Activated T-cell treated with anti-CD3 and anti-CD28 coated beads for 1 hour (primary cell): ENCODE results near the gene TMIE.

ENCODE experiments used
- DNase-seq: peaks from one replicate; pipeline ENCODE4 v3.0.0-alpha.2; 2020; ENCODE audit warnings: low read depth

Gene TMIE

DNA sequence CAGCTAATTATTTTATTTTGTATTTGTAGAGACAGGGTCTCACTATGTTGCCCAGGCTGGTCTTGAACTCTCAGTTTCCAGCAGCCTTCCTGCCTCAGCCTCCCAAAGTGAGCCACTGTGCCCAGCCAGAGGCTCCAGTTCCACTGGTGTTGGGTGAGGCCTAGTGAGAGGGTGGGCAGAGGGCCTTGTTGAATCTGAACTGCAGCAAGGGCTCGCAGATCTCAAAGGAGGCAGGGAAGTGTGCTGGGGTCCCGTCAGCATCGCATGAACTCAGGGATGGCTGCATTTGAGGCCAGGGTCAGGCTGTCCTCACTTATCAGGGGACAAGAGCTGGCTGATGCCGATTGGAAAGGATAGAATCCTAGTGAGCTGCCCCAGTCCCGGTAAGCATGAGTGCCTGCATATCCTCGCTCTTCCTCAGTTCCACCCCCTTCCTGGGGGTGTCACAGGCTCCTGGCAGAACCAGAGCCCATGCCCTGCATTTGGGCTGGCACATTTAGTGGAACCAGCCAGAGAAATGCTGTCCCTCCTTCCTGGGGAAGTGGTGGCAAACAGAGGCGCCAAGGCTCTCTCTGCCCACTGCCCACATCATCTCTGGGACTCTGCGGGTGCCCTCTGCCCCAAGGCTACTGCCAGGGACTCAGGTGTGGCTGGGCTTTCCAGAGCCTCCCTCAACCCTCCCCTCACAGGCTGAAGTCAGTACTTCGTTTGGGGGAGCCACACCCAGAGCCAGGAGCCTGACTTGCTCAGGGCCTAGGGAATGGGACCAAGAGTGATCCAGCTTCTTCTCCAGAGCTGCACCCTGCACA is 31.8 kb upstream of the TMIE start:
- DNase-seq: no peak

DNA sequence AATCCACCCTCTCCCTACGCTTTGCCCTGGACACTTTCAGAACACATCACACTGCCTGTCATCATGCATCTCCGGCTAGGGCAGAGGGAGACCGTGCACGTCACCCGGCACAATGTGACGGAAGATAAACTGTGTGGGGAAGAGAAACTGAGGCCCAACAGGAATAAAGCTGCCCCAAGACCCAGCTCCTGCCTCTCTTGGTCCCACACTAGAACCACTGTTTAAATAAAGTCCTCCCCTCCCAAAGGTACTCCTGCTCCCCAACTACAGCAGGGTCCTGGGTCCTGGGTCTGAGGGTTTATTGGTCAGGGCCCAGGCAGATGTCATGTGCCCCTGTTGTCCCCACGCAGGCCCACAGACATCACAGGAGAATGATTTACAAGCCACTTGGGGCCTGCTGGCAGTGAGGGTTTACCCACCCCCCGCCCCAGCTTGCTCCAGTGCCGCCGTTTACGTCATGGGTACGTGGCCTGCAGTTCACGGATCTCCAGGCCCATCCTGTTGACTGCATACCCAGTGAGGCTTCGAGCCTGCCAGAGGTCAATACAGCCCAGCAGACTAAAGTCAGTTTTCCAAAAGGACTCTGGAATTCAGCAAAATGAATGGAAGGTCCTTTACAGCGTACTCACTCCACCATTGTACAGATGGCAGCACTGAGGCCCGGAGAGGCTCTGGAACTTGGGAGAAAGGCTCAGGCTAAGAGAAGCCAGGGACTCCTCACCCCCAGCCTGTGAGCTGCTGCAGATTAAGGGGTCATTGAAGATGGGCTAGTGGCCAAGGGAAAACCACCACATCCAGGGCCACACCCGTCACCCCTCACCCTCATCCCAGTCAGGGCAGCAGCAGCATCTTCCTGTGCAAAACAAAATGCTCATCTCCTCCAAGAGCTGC is 30.9 kb upstream of the TMIE start:
- DNase-seq: no peak

DNA sequence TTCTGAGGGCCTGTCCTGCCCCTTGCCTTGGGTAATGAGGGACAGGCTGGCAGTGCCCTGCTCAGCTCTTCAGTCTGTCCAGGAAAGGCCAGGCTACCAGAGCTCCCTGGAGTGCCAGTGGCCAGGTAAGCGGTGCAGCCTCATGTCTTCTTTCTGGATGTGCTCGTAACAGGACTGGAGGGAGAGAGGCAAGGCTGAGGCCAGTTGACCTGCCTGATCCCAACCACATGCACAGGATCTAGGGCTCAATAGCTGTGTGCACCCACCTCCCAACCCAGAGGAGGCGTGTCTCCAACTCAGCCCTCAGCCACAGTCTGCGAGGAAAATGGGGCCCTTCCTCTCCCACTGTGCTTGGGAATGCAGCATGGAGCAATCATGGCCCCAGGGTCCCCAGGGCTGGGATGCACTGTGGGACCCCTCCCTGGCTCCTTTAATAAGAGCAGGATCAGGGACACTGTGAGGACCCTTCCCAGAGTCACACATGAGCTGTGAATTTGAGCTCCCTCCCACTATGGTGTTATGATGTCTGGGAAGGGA is 30.2 kb upstream of the TMIE start:
- no peak for DNase-seq

DNA sequence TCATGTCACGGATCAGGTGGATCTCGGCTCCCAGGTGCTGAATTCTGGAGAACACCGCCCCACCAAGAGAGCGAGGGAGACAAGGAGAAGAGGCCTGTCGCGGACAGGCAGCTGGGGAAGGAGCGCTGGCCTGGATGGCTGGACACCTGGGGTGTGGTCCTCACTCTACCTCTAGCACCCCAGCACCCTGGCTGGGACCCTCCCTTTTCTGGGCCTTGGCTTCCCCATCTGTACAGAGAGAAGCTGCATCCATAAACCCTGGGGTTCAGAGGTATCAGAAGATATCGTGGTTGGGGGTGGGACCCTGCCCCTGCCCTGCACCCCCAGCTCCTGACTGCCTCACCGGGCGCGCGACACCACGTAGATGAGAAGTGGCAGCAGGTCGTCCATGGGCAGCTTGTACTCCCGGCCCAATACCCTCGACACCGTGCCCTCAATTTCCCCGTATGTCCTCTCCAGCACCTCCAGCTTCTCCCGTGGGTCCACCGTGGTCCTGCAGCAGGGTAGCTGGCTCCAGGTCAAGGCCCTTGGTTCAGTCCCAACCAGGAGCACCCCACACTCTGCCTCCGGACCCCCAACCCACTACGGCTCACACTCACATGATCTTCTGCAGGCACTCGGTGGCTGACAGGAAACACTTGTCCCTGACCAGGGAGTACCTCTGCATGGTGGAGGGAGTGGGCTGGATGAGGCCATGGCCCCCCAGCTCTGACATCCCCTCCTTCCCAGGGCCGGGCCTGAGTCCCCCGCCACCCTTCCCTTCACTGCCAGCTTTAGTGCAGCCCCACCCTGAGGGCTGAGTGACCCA is 29.4 kb upstream of the TMIE start:
- DNase-seq: no peak

GRCh38 chr3:46672349-46672695 is 28.9 kb upstream of the TMIE start:
- DNase-seq: no peak

DNA sequence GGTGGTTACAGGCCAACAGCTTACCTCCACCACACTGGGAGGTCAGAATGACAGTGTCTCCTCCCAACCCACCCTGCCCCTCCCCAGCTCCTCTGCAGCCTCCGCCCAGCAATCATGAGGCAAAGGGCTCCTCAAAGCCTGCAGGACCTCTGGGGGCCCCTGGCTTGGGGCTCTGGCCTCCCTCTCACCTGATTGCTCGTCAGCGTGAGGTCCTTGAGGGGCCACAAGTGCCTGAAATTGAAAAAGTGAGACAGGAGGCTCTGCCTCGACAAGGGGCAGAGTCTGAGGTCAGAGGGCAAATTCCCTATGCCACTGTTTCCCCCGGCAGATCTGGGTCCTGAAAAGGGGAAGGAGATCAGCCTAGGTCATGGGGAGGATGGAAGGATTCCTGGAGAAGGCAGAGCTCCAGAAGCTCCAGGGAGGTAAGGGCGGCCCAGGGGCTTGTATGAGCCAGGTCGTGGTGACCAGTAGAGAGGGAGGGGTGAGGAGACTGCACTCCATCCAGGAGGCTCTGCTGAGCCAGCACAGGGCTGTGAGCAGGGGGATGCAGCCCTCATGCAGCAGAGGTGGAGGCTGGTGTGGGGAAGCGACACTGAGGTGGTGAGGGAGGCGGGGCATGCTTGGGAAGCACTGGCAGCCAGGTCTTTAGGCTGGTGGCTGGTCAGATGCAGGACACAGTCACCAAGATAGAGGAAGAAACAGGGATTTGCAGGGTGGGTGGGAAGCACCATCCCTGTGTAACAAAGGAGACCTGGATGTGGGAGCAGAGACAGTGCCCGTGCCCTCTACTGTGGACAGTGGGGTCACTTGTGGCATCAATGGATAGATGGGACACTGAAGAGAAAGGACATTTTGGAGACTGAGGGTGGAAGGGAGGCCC is 27.8 kb upstream of the TMIE start:
- DNase-seq: no peak

DNA sequence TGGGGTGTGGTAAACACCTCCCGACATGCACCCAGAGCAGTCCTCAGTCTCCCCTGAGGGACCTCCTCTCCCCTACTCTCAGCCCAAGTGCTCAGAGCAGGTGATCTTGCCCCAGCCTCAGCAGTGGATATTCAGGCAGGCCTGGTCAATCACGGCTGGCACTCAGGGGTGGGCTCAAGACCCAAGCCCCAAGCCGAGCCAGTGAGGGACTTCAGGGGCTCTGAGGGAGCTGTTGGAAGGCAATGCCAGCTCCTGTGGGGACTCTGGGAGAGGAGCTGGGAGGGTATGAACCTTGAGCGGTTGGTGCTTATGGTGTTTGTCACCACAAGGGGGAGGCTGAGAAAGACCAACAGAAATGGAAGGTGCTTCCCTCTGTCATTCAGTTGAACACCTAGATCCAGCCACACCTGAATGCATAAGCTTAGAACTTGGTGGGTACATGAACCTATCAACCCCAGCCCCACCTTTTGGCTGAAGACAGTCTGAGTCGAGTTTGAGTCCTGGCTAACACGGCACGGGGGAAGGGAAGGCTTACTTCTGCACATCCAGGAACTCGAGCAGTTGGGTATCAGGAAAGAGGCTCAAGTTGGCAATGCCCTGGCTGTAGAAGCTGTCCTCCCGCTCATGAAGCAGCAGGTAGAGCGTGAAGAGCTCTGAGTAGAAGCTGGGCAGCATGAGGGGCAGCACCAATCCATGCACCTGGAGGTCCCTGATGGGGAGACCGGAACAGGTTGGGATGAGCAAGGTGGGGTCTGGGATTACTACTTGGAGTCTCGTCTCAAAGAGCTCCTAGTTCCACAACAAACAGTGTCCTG is 27.0 kb upstream of the TMIE start:
- no peak for DNase-seq

DNA sequence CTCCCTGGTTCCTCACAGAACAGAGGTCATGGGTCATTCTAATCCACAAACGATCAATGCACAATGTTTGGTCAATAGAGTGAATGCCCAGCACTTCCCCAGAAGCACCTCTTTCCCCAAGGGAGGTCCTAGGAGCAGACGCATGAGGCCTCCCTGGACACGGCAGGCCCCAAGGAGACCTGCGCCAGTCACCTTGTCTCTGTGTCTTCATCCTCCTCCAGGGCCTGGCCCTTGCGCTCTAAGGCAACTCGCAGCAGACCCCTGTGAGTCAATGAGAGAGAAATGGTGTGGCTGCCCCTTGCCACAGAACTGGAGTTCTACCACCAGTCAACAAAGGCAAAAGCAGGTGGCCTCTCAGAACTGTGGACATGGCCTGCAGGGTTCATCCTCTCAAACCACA is 25.8 kb upstream of the TMIE start:
- DNase-seq: no peak

- DNase-seq: no peak
Measured at GRCh38 chr3:46675843-46676567, 25.2 kb upstream of the TMIE start.

DNA sequence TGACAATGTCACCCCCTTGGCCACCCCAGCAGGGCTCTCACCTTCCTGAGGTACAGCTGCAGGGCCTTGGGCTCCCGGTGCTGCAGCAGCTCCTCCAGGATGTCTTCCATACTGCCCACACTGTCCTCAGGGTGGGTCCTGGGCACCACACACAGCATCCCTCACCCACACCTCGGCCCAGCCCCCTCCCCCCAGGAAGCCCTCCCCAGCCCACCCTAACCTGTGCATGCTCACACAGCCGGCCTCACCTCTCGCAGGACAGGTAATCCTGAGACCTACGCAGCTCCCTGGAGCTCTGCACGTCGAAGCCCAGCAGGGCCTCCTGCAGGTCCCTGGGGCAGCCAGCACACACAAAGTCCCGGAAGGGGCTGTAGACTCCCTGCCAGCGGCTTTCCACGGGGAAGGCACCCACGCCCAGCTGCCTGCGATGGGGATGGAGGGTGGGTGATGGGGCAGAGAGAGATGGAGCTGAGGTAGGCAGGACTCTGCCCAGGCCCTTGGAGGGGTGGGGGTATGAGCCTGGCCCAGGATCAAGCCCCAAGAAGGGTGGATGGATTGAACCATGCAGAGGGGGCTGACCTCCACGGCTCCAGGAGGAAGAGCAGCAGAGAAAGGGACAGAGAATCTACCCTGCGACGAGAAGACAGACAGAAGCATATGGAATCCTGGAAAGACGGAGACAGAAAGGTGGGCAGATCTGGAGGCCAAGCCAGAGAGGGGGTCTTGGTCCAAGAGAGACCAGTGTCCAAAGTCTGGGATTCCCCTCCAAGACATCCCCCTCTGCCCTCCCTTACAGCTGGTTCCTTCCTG is 24.4 kb upstream of the TMIE start:
- no peak for DNase-seq

DNA sequence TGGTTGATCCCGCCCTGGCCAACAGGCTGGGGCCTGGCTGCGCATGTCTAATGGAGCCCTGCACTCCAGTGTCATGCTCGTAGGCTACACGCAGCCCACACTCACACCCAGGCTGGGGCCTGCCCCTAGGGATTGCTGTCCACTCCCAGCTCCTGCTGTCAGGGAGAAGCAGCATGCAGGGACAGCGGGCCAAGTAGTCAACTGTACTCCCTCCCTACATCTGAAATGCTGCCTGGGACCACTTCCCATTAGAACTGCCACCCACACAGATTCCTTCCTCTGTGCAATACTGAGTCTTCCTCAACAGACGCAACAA is 23.8 kb upstream of the TMIE start:
- DNase-seq: no peak

DNA sequence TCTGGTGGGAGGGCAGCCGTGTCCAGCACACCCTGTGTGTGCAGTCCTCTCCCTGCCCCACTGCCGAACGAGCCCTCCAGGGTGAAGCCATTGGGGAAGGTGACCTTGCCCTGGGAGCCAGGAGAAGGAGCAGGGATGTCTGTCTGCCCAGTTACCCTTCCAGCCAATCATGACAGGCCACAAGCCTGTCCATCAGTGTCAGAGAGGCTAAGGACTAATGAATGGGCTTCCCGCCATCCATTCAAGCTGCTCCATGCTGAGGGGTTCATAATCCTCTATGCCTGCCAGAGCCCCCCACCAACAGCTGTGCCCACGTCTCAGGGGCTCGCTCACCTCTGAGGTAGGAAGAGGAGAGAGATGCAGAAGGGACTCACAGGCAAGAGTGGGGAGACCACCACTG is 22.9 kb upstream of the TMIE start:
- no peak for DNase-seq

GRCh38 chr3:46679681-46680080 is 21.5 kb upstream of the TMIE start:
- DNase-seq: no peak

- DNase-seq: no peak
Measured at GRCh38 chr3:46680298-46680826, 20.8 kb upstream of the TMIE start.

GRCh38 chr3:46681387-46681786 is 19.8 kb upstream of the TMIE start:
- DNase-seq: no peak

- DNase-seq: no peak
Measured at GRCh38 chr3:46681856-46682540, 19.2 kb upstream of the TMIE start.

- no peak for DNase-seq
Measured at GRCh38 chr3:46682974-46683373, 18.2 kb upstream of the TMIE start.

DNA sequence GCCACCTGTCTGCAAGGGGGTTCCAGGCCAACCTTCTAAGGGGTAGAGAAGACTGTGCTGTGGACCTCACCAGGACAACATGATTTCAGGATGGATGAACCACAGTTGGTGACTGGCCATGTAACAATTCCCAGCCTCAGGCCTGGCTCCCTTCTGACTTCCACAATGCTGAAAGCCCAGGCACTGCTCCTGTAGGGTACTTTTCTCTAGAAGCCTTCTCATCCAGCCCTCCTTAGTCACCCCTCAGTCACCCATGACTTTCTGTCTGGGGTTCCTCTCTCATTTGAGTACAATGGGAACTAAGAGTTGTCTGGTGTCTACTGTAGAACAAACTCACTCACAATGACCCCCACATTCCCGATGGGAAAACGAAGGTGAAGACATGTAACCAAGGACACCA is 16.3 kb upstream of the TMIE start:
- DNase-seq: no peak
